ENCODE measurements around the gene EGFR.

EGFR gene

GRCh38 chr7:55198634-55199392 is 180.0 kb downstream of the EGFR start:
- FAIRE-seq: no peak

DNA sequence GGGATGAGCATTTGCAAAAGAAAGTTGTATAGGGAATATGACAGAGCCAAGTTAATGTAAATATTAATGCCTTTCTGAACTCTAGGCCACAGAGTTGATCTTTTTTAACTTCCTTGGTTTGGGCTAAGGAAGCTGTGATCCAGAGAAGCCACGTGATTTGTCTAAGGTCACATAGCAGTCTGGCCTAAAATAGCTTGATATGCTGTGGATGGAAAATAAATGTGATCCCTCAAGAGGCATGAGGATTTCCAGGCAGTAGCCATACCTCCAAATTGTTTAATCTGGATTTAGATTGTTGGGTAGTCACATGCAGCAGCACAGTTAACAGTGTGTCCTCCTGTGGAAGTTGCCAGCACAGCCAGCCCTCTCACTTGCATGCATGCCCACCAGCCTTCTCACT is 180.6 kb downstream of the EGFR start:
- FAIRE-seq: no peak

GRCh38 chr7:55200441-55200840 is 181.6 kb downstream of the EGFR start:
- no peak for FAIRE-seq

DNA sequence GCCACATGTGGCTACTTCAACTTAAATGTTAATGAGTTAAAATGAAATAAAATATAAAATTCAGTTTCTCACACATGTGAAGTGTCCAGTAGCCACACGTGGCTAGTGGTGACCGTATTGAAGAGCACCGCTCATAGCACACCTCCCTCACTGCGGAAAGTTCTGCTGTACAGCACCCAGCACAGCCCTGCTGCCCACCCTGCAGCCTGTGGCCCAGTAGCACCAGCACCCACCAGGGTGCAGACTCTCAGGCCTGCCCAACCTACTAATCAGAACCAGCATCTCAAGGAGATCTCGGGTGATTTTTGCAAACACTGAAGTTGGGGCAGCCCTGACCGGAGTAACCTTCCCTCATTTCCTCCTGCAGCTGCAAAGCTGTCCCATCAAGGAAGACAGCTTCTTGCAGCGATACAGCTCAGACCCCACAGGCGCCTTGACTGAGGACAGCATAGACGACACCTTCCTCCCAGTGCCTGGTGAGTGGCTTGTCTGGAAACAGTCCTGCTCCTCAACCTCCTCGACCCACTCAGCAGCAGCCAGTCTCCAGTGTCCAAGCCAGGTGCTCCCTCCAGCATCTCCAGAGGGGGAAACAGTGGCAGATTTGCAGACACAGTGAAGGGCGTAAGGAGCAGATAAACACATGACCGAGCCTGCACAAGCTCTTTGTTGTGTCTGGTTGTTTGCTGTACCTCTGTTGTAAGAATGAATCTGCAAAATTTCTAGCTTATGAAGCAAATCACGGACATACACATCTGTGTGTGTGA is 183.5 kb downstream of the EGFR start:
- FAIRE-seq: no peak

GRCh38 chr7:55203300-55203699 is 184.5 kb downstream of the EGFR start:
- no peak for FAIRE-seq

DNA sequence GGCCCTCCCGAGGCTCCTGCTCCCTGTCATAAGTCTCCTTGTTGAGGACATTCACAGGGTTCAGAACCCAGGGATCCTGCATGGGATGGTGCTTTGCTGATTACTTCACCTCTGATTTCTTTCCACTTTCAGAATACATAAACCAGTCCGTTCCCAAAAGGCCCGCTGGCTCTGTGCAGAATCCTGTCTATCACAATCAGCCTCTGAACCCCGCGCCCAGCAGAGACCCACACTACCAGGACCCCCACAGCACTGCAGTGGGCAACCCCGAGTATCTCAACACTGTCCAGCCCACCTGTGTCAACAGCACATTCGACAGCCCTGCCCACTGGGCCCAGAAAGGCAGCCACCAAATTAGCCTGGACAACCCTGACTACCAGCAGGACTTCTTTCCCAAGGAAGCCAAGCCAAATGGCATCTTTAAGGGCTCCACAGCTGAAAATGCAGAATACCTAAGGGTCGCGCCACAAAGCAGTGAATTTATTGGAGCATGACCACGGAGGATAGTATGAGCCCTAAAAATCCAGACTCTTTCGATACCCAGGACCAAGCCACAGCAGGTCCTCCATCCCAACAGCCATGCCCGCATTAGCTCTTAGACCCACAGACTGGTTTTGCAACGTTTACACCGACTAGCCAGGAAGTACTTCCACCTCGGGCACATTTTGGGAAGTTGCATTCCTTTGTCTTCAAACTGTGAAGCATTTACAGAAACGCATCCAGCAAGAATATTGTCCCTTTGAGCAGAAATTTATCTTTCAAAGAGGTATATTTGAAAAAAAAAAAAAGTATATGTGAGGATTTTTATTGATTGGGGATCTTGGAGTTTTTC is 186.5 kb downstream of the EGFR start:
- FAIRE-seq: no peak

GRCh38 chr7:55206235-55207029 is 187.6 kb downstream of the EGFR start:
- FAIRE-seq: no peak

DNA sequence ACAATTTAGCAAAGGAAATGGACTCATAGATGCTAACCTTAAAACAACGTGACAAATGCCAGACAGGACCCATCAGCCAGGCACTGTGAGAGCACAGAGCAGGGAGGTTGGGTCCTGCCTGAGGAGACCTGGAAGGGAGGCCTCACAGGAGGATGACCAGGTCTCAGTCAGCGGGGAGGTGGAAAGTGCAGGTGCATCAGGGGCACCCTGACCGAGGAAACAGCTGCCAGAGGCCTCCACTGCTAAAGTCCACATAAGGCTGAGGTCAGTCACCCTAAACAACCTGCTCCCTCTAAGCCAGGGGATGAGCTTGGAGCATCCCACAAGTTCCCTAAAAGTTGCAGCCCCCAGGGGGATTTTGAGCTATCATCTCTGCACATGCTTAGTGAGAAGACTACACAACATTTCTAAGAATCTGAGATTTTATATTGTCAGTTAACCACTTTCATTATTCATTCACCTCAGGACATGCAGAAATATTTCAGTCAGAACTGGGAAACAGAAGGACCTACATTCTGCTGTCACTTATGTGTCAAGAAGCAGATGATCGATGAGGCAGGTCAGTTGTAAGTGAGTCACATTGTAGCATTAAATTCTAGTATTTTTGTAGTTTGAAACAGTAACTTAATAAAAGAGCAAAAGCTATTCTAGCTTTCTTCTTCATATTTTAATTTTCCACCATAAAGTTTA is 188.8 kb downstream of the EGFR start:
- no peak for FAIRE-seq

- FAIRE-seq: no peak
These were observed 190.5 kb downstream of the EGFR start for GRCh38 chr7:55209366-55209765.

DNA sequence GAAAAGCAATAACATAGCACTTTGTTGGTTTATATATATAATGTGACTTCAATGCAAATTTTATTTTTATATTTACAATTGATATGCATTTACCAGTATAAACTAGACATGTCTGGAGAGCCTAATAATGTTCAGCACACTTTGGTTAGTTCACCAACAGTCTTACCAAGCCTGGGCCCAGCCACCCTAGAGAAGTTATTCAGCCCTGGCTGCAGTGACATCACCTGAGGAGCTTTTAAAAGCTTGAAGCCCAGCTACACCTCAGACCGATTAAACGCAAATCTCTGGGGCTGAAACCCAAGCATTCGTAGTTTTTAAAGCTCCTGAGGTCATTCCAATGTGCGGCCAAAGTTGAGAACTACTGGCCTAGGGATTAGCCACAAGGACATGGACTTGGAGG is 191.4 kb downstream of the EGFR start:
- no peak for FAIRE-seq

- no peak for FAIRE-seq
These were observed 191.9 kb downstream of the EGFR start for GRCh38 chr7:55210716-55211115.

- no peak for FAIRE-seq
These were observed 192.9 kb downstream of the EGFR start for GRCh38 chr7:55211726-55212125.

- no peak for FAIRE-seq
These were observed 193.4 kb downstream of the EGFR start for GRCh38 chr7:55212176-55212575.

DNA sequence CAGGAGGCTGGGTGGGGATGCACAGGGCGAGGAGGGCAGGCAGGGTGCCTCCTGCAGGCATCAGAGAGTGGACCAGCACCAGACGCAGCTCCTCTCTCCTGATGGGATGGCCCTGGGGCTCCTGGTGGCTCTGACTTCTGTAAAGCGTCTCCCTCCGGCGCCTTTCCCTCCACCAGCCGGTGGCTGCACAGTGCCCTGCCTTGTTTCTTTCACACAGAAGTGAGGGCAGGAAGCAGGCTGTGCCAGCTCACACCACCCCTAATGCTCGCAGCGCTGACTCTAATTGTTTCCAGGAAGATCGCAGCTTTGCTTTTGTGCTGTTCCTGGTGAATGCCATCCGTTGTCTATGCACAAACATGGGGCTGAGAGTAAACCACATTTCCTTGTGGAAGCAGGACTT is 194.0 kb downstream of the EGFR start:
- no peak for FAIRE-seq

GRCh38 chr7:55214707-55215106 is 195.9 kb downstream of the EGFR start:
- FAIRE-seq: no peak

- FAIRE-seq: no peak
These were observed 204.2 kb downstream of the EGFR start for GRCh38 chr7:55223023-55223422.

DNA sequence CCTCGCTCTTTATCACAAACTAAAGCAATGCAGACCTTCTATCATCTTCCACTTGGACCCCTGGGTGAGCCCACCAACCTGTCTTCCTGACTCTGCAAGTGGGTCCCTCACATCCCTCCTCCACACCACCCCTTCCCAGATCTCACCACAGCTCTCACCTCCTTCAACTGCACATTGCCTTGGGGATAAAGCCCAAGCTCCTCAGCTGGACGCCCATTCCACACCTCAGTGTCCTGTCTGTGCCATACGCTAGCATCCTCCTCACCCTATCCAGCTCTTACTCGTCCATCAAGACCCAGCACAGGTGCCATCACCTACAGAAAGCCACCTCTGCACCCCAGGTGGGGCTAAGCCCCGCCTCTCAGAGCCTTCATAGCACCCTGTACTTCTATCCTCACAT is 205.3 kb downstream of the EGFR start:
- FAIRE-seq: no peak

DNA sequence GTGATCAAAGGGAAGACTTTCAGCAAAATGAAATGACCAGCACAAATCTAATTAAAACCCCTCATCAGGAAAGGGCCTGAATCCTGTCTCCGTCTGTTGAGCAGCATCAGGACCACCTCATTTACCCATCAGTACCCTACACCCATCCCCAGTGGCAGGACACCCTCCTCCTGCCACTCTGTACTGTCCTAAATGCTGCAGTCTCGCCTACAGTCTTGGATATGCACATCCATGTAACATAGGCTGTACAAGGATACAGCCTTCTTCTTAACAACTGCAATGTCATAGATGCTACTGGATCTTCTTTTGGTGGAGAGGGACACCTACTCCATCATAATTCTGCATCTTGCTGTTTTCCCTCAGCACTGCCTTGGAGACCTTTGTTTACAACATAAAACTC is 206.0 kb downstream of the EGFR start:
- no peak for FAIRE-seq

- no peak for FAIRE-seq
These were observed 211.2 kb downstream of the EGFR start for GRCh38 chr7:55230014-55230413.

DNA sequence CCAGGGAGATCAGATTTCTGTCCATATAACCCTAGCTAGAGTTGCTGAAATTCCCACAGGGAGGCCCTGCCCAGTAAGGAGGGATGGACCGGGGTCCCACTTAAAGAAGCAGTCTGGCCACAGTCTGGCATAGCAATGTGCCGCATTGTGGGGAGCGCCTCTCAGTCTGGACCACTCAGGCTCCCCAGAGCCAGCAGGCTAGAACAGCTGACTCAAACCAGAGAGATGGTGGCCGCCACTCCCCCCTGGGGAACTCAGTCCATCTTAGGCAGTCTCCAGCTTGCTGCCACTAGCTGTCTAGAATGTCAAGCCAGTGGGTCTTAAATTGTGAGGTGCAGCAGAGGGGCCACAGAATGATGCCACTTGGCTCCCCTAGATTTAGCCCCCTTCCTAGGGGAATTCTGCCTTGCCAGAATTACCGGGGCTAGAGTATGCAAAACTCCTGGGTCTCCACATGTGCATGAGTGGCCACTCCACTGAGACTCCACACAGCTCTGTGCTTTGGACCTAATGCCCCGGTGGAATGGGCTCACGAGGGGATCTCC is 213.0 kb downstream of the EGFR start:
- no peak for FAIRE-seq

DNA sequence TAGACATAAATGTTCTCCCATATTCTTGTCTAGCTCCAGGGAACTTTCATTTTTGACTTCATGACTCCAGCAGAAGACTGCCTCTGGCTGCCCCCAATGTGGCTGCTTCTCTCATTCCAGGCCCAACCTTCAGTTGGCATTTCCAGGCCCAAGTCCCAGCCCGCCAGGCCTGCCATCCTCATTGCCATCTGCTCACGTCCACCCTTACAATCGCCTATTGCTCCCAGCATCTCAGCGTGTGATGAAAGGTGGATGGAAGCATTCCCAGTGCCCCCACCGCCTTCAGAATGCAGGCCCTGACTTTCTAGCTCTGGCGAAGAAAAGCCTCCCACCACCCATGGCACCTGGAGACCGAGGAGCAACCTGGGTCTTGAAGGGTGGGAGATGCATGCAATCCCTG is 214.2 kb downstream of the EGFR start:
- FAIRE-seq: no peak

- no peak for FAIRE-seq
These were observed 215.6 kb downstream of the EGFR start for GRCh38 chr7:55234408-55234807.
